HS-5 (cell line): ENCODE results near the gene ANKFY1.
"Not testable (repeated sequence)": the region's sequence is repeated elsewhere in the genome, so short reads cannot be mapped to it uniquely, and the experiment has no call there.

ENCODE experiments used
- DNase-seq: peaks from one replicate; pipeline ENCODE4 v3.0.0-alpha.2; 2012; ENCODE audit warnings: low read depth

ANKFY1 gene

DNA sequence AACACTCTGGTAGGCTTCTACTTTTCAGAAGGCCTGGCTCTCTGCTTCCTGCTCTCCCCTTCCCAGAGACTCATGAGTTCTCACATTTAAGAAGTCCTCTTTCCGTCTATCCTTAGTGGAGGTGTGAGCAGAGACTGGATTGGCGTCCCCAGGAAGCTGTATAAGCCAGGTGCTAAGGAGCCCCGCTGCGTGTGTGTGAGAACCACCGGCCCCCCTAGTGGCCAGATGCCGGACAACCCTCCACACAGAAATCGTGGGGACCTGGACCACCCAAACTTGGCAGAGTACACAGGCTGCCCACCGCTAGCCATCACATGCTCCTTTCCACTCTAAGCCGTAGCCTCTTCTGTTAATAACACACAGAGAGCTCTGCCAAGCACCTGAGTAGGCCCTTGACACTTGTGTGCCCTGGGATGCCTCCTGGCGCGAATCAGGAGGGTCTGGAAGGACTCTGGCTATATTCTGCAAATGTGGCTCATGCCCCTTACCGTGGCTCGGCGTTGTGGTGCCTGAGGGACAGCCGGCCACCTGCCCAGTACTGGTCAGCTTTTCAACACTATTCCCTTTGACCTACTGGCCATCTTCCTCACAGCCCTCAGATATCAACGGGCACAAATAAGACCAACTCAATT lies 106.9 kb downstream of the ANKFY1 start:
- DNase-seq = no peak

DNA sequence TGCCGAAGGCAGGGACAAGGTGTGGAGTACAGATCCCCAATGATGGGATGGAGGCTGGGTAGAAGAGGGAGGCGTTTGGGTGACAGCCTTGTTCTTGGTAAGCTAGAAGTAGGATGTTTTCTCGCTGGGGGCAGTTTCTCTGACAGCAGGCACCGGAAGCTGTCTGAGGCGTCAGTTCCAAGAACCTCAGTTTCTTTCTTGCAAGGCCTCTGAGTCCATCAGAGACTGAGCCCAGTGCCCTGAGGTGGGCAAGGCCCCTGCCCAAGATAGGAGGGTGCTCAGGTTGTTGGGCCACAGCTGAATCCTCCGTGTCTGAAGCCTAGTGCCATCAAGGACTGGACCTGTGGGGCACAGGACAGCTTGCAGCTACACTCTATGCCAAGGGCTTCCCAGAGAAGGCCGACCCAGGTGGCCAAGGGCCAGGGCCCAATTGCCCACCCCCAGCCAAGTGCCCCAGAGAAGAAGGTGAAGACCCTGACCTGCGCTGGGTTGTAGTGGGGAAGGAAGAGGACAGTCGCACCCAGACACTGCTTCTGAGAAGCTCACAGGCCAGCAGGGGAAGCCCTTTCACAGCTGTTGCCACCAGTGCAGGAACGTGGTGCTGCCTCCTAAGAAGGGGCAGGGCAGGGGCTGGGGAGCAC lies 107.7 kb downstream of the ANKFY1 start:
- no peak for DNase-seq

DNA sequence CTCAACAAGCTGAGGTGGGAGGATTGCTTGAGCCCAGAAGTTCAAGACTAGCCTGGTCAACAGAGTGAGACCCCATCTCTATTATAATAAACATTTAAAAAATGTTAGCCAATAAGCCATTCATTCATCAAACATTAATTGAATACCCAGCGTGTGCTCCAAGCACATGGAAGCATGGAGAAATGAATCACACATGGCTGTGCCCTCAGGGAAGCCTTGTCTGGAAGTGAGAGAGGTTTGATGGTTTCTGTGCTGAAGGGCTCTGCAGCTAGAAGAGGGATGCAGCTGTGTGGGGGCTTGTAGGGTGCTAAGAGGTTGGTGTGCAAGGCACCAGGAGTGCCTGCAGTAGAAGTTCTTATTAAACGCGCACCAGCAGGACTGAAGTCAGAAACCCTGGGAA lies 109.6 kb downstream of the ANKFY1 start:
- DNase-seq = no peak

DNA sequence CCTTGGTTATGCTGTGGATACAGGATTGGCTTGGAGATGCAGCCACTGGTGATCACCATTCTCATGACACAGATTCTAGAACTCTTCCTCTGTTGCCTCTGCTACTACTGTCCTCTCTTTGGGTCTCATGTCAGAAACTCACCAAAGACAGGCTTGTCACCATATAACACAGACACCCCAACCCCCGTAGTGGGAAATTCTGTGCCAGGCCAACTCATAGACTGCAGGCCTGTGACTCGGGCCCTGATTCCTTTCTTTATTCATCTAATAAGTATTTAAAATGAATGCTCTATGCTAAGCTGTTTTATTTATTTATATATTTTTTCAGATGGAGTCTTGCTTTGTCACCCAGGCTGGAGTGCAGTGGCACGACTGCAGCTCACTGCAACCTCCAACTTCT lies 111.3 kb downstream of the ANKFY1 start:
- DNase-seq = no peak

DNA sequence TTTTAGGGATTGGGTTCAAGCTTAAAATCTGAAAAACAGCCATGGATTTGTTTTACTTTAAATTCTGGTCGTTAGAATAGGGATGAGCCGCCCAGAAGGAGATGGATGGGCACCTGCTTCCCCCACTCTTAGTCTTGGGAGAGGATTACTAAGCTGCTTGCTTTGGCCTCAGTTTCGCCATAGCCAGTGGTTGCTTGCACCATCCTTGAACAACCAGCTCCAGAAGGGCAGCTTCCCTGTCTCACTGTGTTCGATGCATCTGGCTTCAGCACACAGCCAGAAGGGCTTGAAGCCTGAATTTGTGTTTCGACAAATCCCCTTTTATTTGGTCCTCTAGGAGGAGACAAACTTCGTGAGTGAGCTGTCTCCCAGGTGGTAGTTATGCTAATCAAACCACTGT lies 113.7 kb downstream of the ANKFY1 start:
- no peak for DNase-seq

DNA sequence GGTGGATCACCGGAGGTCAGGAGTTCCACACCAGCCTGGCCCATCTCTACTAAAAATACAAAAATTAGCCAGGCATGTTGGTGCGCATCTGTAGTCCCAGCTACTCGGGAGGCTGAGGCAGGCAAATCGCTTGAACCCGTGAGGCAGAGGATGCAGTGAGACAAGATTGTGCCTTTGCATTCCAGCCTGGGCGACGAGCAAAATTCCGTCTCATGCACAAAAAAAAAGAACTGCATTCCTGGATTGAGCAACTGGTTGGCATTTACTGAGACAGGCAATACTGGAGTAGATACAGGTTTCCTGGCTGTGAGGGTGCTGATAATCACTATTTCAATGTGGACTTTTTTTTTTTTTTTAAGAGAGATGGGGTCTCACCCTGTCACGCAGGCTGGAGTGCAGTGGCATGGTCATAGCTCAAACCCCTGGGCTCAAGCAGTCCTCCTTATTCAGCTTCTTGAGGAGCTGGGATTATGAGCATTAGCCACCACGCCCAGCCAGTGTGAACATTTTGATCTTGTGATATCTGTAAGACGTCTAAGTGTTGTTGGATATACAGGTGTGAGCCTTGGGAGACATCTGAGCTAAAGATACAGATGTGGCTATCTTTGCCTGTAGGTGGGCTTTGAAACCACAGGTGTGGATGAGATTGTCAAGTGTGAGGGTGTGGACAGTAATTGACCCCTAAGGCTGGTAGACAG lies 115.0 kb downstream of the ANKFY1 start:
- no peak for DNase-seq

DNA sequence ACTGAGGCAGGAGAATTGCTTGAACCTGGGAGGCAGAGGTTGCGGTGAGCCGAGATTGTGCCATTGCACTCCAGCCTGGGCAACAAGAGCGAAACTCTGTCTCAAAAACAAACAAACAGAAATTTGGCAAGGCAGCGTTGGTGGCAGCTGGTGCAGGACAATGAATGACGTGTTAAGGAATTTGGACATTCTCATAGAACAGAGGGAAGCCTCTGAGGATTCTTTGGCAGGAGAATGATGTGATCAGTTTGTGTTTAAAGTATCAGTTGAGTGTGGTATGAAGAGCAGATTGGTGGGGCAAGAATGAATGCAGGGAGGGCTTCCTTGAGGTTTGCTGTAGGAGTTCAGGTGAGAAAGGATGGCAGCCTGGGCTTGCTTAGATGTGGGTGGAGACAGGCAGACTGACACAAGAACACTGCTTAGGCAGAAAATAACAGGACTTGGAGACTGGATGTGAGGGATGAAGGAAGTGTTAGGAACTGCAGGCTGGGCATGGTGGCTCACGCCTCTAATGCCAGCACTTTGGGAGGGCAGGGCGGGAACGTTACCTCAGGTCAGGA lies 115.9 kb downstream of the ANKFY1 start:
- DNase-seq = no peak

DNA sequence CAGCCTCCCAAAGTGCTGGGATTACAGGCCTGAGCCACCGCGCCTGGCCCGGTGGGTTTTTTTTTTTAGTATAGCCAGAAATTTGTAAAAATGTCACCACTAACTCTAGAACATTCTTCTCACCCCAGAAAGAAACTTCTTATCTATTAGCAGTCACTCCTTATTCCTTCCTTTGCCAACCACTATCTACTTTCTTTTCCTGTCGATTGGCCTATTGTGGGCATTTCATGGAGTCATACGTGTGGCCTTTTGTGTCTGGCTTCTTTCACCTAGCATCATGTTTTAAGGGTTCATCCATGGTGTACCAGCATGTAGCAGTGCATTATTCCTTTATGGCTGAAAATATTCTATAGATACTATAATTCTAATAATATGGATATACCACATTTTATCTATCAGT lies 117.1 kb downstream of the ANKFY1 start:
- no peak for DNase-seq

DNA sequence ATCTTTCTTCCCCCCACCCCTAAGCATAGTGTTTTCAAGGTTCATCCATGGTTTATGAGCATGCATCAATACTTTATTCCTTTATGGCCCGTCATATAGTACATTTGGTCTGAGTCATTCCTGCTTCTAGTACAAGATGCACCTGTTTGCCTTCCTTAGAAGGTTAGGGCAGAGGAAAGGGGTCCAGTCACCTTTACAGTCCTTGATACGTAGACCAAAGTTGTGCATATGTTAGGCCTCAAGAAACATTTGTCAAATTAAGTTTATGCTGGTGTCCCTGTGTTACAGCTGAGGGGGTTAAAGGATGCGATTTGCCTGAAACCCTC lies 119.4 kb downstream of the ANKFY1 start:
- DNase-seq = no peak

DNA sequence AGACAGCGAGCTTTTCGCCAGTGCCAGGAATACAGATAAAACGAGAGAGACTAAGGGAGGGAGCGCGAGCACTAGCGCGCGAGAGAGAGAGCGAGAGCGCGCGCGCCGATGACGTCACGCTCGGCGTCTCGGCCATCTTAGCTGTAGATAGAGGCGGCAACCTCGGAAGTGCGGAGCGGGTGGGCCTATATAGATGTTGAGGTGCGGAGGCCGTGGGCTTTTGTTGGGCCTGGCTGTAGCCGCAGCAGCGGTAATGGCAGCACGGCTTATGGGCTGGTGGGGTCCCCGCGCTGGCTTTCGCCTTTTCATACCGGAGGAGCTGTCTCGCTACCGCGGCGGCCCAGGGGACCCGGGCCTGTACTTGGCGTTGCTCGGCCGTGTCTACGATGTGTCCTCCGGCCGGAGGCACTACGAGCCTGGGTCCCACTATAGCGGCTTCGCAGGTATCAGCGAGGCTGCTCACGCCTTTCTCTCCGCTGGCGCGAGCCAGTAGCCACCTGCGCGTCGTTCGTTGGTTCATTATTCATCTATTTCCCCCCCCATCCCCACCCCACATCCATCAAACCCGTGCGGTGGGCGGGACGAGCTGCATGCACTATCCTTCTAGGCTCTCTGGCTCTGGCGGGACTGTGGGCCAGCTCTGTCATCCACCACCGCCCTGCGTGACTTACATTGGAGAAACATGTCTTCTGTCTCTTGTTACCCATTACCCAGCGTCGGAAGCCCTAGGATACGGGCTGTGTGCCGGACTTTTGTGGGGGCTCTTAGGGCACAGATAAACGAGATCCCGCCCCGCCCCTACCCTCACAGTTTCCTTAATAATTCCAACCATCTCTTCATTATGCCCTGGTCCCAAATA lies 120.0 kb downstream of the ANKFY1 start:
- DNase-seq = peak; percentile 74

DNA sequence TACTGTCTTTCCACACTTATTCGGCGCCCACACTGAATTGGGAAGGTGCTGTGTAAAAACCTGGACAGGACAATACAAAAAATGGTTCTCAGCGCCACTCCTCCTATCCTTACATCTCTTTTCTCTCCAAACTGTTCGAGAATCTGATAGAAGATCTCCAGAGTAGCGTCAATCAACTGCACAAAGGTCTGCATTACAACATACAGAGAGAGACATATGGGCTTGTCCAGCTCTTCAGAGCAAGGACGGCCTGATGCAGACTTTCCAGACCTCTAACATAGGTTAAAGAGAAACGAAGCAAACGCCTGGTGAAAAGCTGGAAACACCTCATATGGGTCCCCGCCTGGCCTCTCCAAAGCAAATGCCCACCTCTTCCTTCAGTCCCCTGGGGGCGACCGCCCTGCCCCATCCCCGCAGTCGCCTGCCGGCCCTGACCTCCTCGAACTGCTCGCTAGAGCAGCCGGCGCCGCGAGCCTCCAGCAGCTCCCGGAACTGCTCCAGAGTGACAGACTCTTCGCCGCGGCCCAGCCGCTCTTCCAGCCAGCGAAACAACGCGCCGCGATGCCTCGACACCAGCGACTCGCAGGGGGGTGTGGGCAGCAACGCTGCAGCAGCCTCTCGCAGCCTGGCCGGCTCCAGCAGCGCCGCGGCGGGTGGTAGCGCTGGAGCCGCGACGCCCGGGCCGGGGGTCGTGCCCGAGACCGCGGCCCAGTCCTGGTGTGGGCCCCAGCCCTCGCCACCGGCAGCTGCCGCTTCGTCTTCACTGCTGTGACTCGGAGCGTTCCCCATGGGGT lies 121.5 kb downstream of the ANKFY1 start:
- DNase-seq = no peak

DNA sequence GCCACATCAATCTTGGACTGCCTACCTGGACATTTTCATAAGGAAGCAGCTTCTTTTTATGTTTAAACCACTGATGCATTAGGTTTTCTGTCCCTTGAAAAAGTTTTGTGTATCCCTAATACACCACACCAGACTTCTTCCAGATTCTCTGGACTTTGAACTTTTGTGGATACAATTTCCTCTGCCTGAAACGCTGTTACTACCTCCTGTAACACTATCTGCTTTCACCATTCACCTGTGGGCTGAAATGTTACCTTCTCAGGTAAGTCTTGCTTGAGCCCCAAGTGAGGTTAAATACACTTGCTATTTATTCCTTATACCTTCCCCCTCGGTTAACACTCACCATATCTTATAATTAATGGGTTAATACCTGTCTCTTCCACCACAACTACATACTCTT lies 123.7 kb downstream of the ANKFY1 start:
- no peak for DNase-seq

DNA sequence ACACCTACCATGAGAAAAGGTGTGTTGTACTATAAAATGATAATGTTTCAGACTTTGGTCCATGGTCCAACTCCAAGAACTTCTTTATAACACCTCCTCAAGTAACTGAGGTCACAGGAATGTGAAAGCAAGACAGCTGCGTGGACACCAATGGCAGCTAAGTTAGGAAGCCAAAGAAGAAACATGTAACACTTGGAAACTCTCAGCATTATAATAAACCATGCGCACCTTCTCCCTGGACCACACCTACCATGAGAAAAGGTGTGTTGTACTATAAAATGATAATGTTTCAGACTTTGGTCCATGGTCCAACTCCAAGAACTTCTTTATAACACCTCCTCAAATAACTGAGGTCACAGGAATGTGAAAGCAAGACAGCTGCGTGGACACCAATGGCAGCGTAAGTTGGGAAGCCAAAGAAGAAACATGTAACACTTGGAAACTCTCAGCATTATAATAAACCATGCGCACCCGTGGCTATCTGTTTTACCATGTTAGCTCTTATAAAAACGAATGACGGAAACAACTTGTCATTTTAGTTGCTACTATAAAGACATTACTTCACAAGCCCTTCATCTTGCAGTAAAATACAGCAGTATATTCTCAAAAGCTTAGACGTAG lies 124.8 kb downstream of the ANKFY1 start:
- not testable (repeated sequence) for DNase-seq

DNA sequence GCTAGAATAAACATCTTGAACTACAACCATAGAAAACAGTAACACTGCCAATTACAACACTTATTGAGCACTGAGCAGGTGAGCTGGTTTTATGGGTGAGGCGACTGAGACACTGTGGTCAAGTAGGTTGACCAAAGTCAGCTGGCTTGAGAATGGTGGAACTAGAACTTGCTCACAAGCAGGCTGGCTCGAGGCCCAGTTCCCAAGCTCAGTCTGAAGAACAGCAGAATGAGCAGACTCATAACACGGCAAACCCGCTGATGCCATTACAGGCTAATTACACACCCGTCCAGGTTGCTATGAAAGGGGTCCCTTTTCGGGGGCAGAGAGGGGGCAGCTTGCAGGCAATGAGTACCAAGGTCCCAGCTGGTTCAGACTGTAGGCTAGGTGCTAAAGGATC lies 127.4 kb downstream of the ANKFY1 start:
- no peak for DNase-seq

DNA sequence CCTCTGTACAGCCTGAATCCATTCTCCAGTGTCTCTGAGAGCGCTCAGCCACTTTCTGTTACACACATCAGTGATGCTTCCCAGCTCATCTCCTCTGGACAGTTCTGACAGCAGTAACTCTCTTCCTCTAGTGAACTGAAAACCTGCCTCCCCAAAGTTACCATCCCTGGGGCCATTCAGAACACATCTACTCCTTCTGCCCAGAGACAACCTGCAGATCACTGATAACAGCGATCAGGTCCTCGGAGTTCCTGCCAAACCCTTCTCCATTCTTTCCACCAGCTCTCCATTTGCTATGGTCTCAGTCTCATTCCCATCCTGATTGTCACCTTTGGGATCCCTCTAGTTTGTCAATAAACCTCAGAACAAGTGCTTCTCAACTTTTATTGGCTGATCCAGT lies 128.3 kb downstream of the ANKFY1 start:
- no peak for DNase-seq

DNA sequence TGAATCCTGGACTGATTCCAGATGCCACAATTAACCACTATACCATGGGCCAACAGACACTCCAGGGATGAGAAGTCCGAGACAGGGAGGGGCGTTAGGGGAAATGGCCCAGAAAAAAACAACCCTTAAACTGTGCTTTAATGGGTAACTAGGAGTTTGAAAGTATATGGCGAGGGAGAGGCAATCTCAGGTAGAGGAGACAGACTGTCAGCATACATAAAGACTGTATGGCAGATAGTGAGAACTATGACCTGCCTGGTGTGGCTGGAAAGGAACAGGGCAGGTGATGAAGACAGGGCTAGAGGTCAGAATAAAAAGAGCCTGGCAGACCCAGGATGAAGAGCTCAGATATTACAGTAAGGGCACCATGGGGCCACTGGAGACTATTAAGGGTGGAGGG lies 129.1 kb downstream of the ANKFY1 start:
- DNase-seq = no peak

DNA sequence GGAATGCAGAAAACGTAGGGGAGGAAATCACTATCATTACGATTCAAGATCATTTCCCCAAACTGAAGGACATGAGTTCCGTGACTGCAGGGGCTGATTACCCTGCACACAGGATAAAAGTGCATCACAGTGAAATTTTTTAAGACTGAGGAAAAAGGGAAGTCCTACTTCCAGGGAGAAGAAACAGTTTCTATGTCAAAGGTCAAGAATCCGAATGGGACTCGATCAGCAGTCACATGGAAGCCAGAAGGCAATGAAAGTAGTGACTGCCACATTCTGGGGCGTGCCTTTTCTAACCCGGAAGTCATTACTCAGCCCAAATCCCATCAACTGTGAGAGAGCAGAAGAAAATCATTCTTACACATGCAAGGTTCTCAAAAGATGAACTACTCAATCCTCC lies 133.1 kb downstream of the ANKFY1 start:
- no peak for DNase-seq

DNA sequence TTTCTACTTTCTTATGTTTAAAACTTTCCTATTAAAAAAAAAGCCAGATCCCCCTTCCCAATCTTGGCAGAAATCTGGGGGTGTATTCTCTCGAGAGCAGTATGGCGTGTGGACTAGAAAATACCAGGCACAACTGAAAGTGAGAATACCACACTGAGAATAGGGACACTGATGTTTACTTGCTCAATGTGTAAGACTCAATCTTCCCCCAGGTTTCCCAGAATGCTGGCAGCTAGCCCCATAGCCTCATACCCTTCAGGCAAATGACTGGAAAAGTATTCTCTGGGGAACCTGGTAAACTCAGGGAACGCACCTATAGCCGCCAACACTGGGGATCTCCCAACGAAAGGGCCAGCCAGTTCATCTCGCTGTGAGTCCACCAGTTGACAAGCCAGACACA lies 136.2 kb downstream of the ANKFY1 start:
- DNase-seq = no peak

DNA sequence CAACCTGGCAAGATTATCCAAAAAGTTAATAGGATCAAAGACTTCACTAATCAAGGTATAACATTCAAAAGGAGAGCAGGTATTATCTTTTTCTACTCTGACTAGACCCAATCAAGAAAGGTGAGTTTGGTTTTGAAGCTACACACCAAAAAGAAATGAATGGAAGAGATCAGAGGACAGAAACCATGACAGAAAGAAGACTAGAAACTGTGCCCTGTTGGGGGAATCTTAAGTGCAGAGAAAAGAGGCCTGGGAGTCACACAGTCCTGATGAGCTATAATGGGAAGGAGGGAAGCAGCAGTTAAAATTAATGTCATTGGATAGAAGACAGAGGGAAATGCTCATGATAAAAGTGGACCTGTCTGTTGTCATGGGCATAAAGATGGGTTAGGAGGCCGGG lies 138.2 kb downstream of the ANKFY1 start:
- DNase-seq = no peak

DNA sequence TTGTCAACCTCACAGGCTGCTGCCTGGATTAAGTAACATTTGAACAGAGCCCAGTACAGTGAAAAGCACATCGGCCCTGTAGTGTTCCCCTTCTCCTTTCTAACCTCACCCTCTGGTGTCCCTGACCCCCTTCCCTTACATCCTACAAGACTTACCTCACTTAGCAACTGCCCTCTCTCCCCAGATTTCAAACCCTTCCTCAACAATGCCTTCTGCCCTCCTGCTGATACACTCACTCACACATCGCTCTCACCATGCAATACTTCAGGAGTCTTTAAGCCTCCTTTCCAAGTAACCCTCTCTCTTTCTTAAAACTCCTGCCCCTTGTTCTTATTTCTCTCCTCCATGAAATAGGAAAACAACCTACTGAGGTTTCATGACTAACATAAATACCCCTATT lies 138.8 kb downstream of the ANKFY1 start:
- DNase-seq = no peak

DNA sequence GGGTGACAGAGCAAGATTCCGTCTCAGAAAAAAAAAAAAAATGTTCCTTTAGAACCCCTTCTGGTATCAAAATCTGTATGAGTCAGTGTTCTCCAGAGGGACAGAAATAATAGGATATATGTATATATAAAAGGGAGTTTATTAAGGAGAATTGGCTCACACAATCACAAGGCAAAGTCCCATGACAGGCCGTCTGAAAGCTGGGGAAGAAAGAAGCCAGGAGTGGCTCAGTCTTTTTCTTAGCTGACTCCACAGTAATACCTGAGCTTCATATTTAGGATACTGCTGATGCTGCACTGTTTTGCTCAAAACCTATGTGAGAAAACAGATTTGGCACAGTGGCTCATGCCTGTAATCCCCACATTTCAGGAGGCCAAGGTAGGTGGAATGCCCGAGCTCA lies 143.4 kb downstream of the ANKFY1 start:
- no peak for DNase-seq
